Kidney epithelial cell (primary cell): ENCODE measurements around the gene NEDD4. TPM values are rescaled to one million over a fixed set of nuclear protein-coding genes. Genes with fewer than 3 reads are reported as not detected.
"Not testable (repeated sequence)": the region's sequence is repeated elsewhere in the genome, so short reads cannot be mapped to it uniquely, and the experiment has no call there.

Source experiments
- DNase-seq: peaks from one replicate; pipeline ENCODE4 v3.0.0-alpha.2; 2010; ENCODE audit warnings: low read depth
- H3K27me3 ChIP-seq: 2 replicates; pipeline ENCODE4 v1.6.0; 2011; ENCODE audit warnings: low read length; ENCODE audit not compliant: control insufficient read depth, insufficient read depth
- H3K36me3 ChIP-seq: 2 replicates; pipeline ENCODE4 v1.5.1; 2011; ENCODE audit warnings: low read length; ENCODE audit not compliant: control insufficient read depth, insufficient read depth
- H3K4me3 ChIP-seq: 2 replicates; pipeline ENCODE4 v1.5.1; 2011; ENCODE audit warnings: low read depth, mild to moderate bottlenecking, control low read depth, low read length
- total RNA-seq: library from RNA; depleted of rRNA; stranded (reverse); fragments of >200 nt; gene quantifications from 2 replicates; pipeline ENCODE4 v1.2.3, GENCODE V29; 2015
- TF ChIP-seq, protein P1 (sequence below): IDR thresholded peaks from 2 replicates; pipeline ENCODE4 v1.5.1; 2011; ENCODE audit warnings: mild to moderate bottlenecking, moderate library complexity, low read length, control low read depth, inconsistent platforms; ENCODE audit not compliant: insufficient read depth, poor library complexity, severe bottlenecking

Gene NEDD4
- total RNA-seq, 1 donor from 2014 or later, result 26.8 TPM

DNA sequence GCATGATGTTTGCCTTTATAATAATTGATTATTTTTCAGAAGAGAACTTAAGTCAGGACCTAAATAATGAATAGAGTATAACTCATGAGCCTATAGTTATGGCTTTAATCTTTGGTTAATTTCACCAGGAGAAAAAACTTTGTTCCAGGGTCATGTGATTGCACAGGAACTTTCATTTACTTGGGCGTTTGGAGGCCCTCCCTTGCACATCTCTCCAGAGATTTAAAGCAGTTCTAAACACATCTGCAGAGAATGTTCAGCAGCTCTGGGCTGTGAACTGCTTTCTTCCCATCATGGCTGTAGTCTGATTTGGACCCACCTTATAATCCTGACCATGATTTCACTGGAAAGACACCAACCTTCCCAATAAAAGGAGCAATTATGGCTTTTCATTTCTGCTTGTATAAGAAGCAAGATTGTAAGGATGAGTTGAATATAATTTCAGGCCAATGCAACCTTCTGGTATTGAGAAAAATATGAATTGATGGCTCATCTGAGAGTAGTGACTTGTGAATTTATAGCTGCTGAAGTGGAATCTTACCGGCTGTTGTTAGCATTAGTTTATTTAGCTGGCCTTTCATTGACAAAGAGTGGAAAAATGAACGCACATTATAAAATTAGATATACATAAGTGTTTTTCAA is 169.6 kb downstream of the NEDD4 start:
- Histone ChIP-seq H3K4me3 (no peak overlapping the region), H3K27me3 (no peaks in the 10 kb centered on the region), H3K36me3 (no peaks in the 10 kb centered on the region)
- no peak for DNase-seq
- TF ChIP-seq, protein P1, sequence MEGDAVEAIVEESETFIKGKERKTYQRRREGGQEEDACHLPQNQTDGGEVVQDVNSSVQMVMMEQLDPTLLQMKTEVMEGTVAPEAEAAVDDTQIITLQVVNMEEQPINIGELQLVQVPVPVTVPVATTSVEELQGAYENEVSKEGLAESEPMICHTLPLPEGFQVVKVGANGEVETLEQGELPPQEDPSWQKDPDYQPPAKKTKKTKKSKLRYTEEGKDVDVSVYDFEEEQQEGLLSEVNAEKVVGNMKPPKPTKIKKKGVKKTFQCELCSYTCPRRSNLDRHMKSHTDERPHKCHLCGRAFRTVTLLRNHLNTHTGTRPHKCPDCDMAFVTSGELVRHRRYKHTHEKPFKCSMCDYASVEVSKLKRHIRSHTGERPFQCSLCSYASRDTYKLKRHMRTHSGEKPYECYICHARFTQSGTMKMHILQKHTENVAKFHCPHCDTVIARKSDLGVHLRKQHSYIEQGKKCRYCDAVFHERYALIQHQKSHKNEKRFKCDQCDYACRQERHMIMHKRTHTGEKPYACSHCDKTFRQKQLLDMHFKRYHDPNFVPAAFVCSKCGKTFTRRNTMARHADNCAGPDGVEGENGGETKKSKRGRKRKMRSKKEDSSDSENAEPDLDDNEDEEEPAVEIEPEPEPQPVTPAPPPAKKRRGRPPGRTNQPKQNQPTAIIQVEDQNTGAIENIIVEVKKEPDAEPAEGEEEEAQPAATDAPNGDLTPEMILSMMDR, result no peak

DNA sequence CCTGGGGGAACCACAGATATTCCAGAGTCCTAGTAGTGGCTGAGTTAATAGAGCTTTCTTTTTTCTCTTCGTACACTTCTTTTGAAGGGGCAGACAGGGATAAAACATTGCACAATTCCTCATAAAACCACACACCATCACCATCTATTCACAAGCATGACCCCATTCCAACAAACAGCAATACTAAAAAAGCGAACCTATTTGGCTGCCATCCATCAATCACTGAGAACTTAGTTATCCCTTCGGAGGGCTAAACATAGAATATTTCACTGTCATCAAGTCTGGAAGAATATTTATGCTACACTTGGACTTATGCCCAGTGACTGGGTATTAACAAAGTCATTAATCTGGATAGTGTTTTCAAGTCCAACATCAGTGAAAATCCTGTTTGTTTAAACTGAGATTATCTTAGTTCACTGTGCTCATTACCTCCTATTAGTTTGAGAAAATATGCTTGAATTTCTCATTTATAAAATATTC is 170.2 kb downstream of the NEDD4 start:
- no peak for DNase-seq
- TF ChIP-seq, protein P1, result no peak
- Histone ChIP-seq H3K4me3 (no peak overlapping the region), H3K27me3 (no peaks in the 10 kb centered on the region), H3K36me3 (no peaks in the 10 kb centered on the region)

DNA sequence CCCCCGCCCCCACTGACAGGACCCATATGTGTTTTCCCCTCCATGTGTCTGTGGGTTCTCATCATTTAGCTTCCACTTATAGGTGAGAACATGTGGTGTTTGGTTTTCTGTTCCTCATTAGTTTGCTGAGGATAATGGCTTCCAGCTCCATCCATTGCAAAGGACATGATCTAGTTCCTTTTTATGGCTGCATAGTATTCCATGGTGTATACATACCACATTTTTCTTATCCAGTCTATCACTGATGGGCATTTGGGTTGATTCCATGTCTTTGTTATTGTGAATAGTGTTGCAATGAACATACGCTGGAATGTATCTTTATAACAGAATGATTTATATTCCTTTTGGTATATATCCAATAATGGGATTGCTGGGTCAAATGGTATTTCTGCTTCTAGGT is 171.7 kb downstream of the NEDD4 start:
- not testable (repeated sequence) for DNase-seq, H3K4me3 ChIP-seq, H3K27me3 ChIP-seq, H3K36me3 ChIP-seq

DNA sequence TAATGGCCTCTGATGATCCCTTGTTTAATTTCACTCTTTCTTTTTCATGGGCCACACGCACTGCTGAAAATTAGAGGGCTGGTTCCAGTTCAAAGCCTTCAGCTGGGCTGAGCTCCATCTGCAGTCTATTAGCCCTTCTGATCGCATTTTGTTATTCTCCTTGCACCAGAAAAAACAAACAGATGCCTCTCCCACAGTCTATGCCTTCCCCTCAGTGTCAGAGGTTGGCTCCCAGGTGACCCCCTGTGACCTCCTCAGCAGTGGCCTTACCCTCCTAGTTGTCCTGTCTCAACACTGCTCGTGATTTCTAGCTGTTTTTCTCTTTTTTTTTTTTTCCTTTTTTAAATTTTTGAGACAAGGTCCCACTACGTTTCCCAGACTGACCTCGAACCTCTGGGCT is 173.4 kb downstream of the NEDD4 start:
- TF ChIP-seq, protein P1, result no peak
- no peak overlapping the region for H3K4me3 ChIP-seq
- H3K36me3 ChIP-seq, result no peaks in the 10 kb centered on the region
- no peak for DNase-seq
- H3K27me3 ChIP-seq, result no peaks in the 10 kb centered on the region

DNA sequence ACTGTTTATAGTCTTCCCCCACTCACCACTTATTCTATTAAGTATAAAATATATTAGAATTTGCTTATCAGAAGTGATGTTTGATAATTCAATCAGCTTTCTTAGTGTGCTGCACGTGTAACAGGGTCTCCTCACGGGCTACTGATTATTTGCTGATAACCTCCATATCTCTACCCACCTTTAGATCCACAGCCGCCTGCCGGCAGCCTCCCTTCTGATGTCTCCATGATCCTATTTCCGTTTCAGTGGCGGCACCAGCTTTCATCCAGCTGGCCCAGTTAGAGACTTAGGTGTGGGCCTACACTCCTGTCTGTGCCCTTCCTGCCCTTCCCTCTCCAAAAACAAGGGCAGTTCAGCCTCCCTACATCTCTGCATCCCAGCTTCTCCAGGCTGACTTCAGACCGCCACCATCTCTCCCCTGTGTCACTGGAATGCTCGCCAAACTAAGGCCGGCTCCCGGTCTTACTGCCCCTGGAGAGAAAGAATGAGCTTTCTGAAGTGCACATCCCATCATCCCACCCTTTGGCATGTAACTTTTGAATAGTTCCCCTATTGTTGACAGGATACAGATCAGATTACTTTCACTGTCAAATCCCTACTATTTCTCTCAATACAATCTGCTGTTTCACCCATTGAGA is 173.9 kb downstream of the NEDD4 start:
- Histone ChIP-seq H3K4me3 (no peak overlapping the region), H3K27me3 (no peaks in the 10 kb centered on the region), H3K36me3 (no peaks in the 10 kb centered on the region)
- TF ChIP-seq, protein P1, result no peak
- DNase-seq, result no peak

DNA sequence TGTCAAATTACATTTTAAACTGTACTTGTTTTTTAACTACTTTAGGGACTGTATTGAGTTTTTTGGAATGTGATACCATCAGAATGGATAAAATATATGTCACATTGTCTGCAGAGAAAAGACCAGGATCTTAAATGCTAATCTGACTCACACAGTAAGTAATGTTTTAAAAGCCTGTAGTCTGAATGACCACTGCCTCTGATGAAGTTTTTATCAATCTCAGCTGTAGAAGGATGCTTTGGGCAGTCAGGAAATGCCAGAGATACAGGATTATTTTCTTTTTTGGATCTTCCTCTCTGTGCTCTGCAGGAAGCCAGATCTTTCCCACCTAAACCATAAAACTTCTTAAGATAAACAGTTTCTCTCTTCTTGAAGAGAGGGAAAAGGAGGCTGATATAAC is 177.4 kb downstream of the NEDD4 start:
- Histone ChIP-seq H3K4me3 (no peak overlapping the region), H3K27me3 (no peaks in the 10 kb centered on the region), H3K36me3 (no peaks in the 10 kb centered on the region)
- TF ChIP-seq, protein P1, result no peak
- DNase-seq, result no peak
